ENCODE measurements around the gene CXorf58.
"Not testable (repeated sequence)": the region's sequence is repeated elsewhere in the genome, so short reads cannot be mapped to it uniquely, and the experiment has no call there.

DNA sequence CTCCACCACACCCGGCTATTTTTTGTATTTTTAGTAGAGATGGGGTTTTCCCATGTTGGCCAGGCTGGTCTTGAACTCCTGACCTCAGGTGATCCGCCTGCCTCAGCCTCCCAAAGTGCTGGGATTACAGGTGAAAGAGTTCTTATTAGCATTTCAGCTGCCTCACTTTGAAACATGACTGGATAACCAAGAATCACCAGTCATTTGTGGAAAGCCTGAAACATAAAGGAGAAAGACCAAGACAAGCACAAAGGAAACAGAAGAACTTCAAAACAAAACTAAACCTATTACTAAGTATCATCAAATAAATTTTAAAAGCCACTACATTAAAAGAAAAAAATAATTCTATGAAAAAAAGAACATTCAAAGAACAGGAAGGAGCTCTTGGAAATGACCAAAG, 45.9 kb upstream of the CXorf58 start:
- not testable (repeated sequence) for TF ChIP-seq SALL2 (CRISPR knock-in tag; IDR thresholded peaks at IDR 0.05); NFRKB (IDR thresholded peaks at IDR 0.05); KLF16 (CRISPR knock-in tag; IDR thresholded peaks at IDR 0.05); FIP1L1 (IDR thresholded peaks at IDR 0.05; ENCODE audit: borderline replicate concordance, insufficient read depth, low read depth, low read length); EEA1 (CRISPR knock-in tag; IDR thresholded peaks at IDR 0.05; ENCODE audit: borderline replicate concordance); YEATS4 (CRISPR knock-in tag; IDR thresholded peaks at IDR 0.05; ENCODE audit: borderline replicate concordance); ZNF788 (CRISPR knock-in tag; IDR thresholded peaks at IDR 0.05; ENCODE audit: borderline replicate concordance); MXI1 (IDR thresholded peaks at IDR 0.05; ENCODE audit: borderline replicate concordance, low read depth, low read length)
- TF ChIP-seq, protein P1, sequence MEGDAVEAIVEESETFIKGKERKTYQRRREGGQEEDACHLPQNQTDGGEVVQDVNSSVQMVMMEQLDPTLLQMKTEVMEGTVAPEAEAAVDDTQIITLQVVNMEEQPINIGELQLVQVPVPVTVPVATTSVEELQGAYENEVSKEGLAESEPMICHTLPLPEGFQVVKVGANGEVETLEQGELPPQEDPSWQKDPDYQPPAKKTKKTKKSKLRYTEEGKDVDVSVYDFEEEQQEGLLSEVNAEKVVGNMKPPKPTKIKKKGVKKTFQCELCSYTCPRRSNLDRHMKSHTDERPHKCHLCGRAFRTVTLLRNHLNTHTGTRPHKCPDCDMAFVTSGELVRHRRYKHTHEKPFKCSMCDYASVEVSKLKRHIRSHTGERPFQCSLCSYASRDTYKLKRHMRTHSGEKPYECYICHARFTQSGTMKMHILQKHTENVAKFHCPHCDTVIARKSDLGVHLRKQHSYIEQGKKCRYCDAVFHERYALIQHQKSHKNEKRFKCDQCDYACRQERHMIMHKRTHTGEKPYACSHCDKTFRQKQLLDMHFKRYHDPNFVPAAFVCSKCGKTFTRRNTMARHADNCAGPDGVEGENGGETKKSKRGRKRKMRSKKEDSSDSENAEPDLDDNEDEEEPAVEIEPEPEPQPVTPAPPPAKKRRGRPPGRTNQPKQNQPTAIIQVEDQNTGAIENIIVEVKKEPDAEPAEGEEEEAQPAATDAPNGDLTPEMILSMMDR (CRISPR knock-in tag; IDR thresholded peaks at IDR 0.05): not testable (repeated sequence)
